Measurements from ENCODE around the gene PGAP6. TPM values are rescaled to one million over a fixed set of nuclear protein-coding genes. Genes with fewer than 3 reads are reported as not detected.

PGAP6 gene
- total and polyA plus RNA-seq, 2 of the 13 experiments (the other 11 are each of a cell fraction or from before 2014, with no cell fraction given), result 52.7 to 136 TPM

- TF ChIP-seq, protein P1, sequence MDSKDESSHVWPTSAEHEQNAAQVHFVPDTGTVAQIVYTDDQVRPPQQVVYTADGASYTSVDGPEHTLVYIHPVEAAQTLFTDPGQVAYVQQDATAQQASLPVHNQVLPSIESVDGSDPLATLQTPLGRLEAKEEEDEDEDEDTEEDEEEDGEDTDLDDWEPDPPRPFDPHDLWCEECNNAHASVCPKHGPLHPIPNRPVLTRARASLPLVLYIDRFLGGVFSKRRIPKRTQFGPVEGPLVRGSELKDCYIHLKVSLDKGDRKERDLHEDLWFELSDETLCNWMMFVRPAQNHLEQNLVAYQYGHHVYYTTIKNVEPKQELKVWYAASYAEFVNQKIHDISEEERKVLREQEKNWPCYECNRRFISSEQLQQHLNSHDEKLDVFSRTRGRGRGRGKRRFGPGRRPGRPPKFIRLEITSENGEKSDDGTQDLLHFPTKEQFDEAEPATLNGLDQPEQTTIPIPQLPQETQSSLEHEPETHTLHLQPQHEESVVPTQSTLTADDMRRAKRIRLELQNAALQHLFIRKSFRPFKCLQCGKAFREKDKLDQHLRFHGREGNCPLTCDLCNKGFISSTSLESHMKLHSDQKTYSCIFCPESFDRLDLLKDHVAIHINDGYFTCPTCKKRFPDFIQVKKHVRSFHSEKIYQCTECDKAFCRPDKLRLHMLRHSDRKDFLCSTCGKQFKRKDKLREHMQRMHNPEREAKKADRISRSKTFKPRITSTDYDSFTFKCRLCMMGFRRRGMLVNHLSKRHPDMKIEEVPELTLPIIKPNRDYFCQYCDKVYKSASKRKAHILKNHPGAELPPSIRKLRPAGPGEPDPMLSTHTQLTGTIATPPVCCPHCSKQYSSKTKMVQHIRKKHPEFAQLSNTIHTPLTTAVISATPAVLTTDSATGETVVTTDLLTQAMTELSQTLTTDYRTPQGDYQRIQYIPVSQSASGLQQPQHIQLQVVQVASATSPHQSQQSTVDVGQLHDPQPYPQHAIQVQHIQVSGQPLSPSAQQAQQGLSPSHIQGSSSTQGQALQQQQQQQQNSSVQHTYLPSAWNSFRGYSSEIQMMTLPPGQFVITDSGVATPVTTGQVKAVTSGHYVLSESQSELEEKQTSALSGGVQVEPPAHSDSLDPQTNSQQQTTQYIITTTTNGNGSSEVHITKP (CRISPR knock-in tag; IDR thresholded peaks at IDR 0.05; ENCODE audit: low read depth), result no peak; the same call in 1 of the 2 replicates
- TF ChIP-seq TRAFD1 (CRISPR knock-in tag; IDR thresholded peaks at IDR 0.05; ENCODE audit: borderline replicate concordance) (no peak), HDAC6 (IDR thresholded peaks at IDR 0.05; ENCODE audit: low read depth, low read length) (no peak), PHF20 (CRISPR knock-in tag; IDR thresholded peaks at IDR 0.05) (peak; percentile 67; the same call in 1 of the 2 replicates), CAMTA2 (CRISPR knock-in tag; IDR thresholded peaks at IDR 0.05; ENCODE audit: borderline replicate concordance) (no peak), TCF12 (IDR thresholded peaks at IDR 0.05) (no peak), TCF12 (CRISPR knock-in tag; IDR thresholded peaks at IDR 0.05) (peak; percentile 46; the same call in 1 of the 2 replicates), ISX (CRISPR knock-in tag; conservative IDR thresholded peaks at IDR 0.05) (no peak), ZNF501 (CRISPR knock-in tag; IDR thresholded peaks at IDR 0.05) (0 out of 2 replicates have a peak, but pooled peaks have one; percentile 19), NR2F1 (CRISPR knock-in tag; IDR thresholded peaks at IDR 0.05) (peak; percentile 17 to 28; a peak in 1 of 4 replicates), ZNF589 (CRISPR knock-in tag; conservative IDR thresholded peaks at IDR 0.05) (0 out of 2 replicates have a peak, but pooled peaks have one; percentile 39), TBP (CRISPR knock-in tag; IDR thresholded peaks at IDR 0.05) (no peak), KAT7 (CRISPR knock-in tag; IDR thresholded peaks at IDR 0.05; ENCODE audit: borderline replicate concordance) (peak; percentile 77; the same call in 1 of the 2 replicates), SAFB2 (CRISPR knock-in tag; IDR thresholded peaks at IDR 0.05; ENCODE audit: borderline replicate concordance, low read depth) (no peak; the same call in 1 of the 2 replicates), GATAD2A (CRISPR knock-in tag; IDR thresholded peaks at IDR 0.05) (peak; percentile 71)
- TF ChIP-seq, protein P2, sequence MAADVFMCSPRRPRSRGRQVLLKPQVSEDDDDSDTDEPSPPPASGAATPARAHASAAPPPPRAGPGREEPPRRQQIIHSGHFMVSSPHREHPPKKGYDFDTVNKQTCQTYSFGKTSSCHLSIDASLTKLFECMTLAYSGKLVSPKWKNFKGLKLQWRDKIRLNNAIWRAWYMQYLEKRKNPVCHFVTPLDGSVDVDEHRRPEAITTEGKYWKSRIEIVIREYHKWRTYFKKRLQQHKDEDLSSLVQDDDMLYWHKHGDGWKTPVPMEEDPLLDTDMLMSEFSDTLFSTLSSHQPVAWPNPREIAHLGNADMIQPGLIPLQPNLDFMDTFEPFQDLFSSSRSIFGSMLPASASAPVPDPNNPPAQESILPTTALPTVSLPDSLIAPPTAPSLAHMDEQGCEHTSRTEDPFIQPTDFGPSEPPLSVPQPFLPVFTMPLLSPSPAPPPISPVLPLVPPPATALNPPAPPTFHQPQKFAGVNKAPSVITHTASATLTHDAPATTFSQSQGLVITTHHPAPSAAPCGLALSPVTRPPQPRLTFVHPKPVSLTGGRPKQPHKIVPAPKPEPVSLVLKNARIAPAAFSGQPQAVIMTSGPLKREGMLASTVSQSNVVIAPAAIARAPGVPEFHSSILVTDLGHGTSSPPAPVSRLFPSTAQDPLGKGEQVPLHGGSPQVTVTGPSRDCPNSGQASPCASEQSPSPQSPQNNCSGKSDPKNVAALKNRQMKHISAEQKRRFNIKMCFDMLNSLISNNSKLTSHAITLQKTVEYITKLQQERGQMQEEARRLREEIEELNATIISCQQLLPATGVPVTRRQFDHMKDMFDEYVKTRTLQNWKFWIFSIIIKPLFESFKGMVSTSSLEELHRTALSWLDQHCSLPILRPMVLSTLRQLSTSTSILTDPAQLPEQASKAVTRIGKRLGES (CRISPR knock-in tag; IDR thresholded peaks at IDR 0.05; ENCODE audit: borderline replicate concordance), result no peak
- TF ChIP-seq, protein P3, sequence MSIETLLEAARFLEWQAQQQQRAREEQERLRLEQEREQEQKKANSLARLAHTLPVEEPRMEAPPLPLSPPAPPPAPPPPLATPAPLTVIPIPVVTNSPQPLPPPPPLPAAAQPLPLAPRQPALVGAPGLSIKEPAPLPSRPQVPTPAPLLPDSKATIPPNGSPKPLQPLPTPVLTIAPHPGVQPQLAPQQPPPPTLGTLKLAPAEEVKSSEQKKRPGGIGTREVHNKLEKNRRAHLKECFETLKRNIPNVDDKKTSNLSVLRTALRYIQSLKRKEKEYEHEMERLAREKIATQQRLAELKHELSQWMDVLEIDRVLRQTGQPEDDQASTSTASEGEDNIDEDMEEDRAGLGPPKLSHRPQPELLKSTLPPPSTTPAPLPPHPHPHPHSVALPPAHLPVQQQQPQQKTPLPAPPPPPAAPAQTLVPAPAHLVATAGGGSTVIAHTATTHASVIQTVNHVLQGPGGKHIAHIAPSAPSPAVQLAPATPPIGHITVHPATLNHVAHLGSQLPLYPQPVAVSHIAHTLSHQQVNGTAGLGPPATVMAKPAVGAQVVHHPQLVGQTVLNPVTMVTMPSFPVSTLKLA (IDR thresholded peaks at IDR 0.05), result no peak
Measured at GRCh38 chr16:361872-362701, 19.7 kb downstream of the PGAP6 start (continued).
